Testis (tissue), 3 donors: ENCODE data around the gene CPO. TPM values are rescaled to one million over a fixed set of nuclear protein-coding genes. Genes with fewer than 3 reads are reported as not detected.

Source experiments
- DNase-seq: peaks from one replicate; pipeline ENCODE4 v3.0.0-alpha.2; 2019
- H3K27ac ChIP-seq, 2 donors: fragments of 200-600 bp; sonication (generic); one replicate each; pipeline ENCODE4 v1.5.1; 2019
- H3K27me3 ChIP-seq: fragments of 200-600 bp; sonication (generic); one replicate; pipeline ENCODE4 v1.5.1; 2019
- H3K36me3 ChIP-seq: fragments of 200-600 bp; sonication (generic); one replicate; pipeline ENCODE4 v1.5.1; 2017; ENCODE audit warnings: low read depth; ENCODE audit errors: missing control alignments
- H3K4me1 ChIP-seq: fragments of 200-600 bp; sonication (generic); one replicate; pipeline ENCODE4 v1.5.1; 2019
- H3K4me3 ChIP-seq, 2 donors: fragments of 200-600 bp; sonication (generic); one replicate each; pipeline ENCODE4 v1.5.1; 2017 to 2019
- H3K9me3 ChIP-seq: fragments of 200-600 bp; sonication (generic); one replicate; pipeline ENCODE4 v1.5.1; 2017
- POLR2A ChIP-seq: fragments of 450-650 bp; IDR thresholded peaks from one replicate; pipeline ENCODE4 v1.6.1; 2017; ENCODE audit warnings: antibody characterized with exemption, mild to moderate bottlenecking, moderate library complexity
- WGBS, 2 donors: methylation state at CpG; one replicate each; pipeline ENCODE4 v1.1.5; 2018; 5-methylcytosine and 5-hydroxymethylcytosine counted together
- intact Hi-C: fragments of 100-400 bp; cut with DNase I; formaldehyde crosslinking; loops from one replicate; pipeline ENCODE4 v1.15.1; 2023; ENCODE audit warnings: low total_unique reads
- polyA plus RNA-seq: library from polyadenylated mRNA; stranded (reverse); fragments of 350-450 nt; fragmentation: Illumina TruSeq; extraction: RNeasy Lipid Tissue Mini Kit (QIAGEN cat#74804); gene quantifications from one replicate; pipeline ENCODE4 v1.2.3, GENCODE V29; 2014; ENCODE audit warnings: low read depth, low replicate concordance; ENCODE audit not compliant: insufficient read depth
- total RNA-seq, 2 donors: library from RNA; depleted of rRNA; stranded (reverse); fragments of >200 nt; gene quantifications; one replicate each; pipeline ENCODE4 v1.2.3, GENCODE V29; 2016
- TF ChIP-seq, protein P1 (sequence below), 3 experiments: fragments of 450-650 bp in 2 of 3; fragments of 200-600 bp in 1 of 3; sonication (generic) in 1 of 3; IDR thresholded peaks; one replicate each; pipeline ENCODE4 v1.5.1; 2016 to 2019; ENCODE audit warnings: antibody characterized with exemption in 3 of 3, mild to moderate bottlenecking in 2 of 3, moderate library complexity in 1 of 3

Gene CPO
- total and polyA plus RNA-seq, 3 donors from 2014 or later: 0.43 to 0.90 (median 0.71) TPM

GRCh38 chr2:206979922-206980321 is 40.6 kb downstream of the CPO start:
- H3K27me3 ChIP-seq: no peaks in the 10 kb centered on the region
- 56 to 67% methylated on average over 2 of the region's 2 CpGs for WGBS, 2 donors
- TF ChIP-seq, protein P1, sequence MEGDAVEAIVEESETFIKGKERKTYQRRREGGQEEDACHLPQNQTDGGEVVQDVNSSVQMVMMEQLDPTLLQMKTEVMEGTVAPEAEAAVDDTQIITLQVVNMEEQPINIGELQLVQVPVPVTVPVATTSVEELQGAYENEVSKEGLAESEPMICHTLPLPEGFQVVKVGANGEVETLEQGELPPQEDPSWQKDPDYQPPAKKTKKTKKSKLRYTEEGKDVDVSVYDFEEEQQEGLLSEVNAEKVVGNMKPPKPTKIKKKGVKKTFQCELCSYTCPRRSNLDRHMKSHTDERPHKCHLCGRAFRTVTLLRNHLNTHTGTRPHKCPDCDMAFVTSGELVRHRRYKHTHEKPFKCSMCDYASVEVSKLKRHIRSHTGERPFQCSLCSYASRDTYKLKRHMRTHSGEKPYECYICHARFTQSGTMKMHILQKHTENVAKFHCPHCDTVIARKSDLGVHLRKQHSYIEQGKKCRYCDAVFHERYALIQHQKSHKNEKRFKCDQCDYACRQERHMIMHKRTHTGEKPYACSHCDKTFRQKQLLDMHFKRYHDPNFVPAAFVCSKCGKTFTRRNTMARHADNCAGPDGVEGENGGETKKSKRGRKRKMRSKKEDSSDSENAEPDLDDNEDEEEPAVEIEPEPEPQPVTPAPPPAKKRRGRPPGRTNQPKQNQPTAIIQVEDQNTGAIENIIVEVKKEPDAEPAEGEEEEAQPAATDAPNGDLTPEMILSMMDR (IDR thresholded peaks at IDR 0.05): no peak
- TF ChIP-seq POLR2A: no peak
- DNase-seq: no peak
- intact Hi-C loops: loop anchor here (5.0 kb wide), 1 partner anchor 492 kb away; no protein-coding TSS in a partner anchor
- H3K36me3 ChIP-seq: no peaks in the 10 kb centered on the region
- no peak overlapping the region for H3K4me3 ChIP-seq
- H3K27ac ChIP-seq: no peak overlapping the region
- H3K4me1 ChIP-seq: peaks cover 5% of the 10 kb centered on the region
- no peaks in the 10 kb centered on the region for H3K9me3 ChIP-seq

- DNase-seq: no peak
- Histone ChIP-seq H3K4me3 (no peak overlapping the region), H3K9me3 (no peaks in the 10 kb centered on the region), H3K4me1 (peaks cover 5% of the 10 kb centered on the region), H3K27ac (no peak overlapping the region), H3K36me3 (no peaks in the 10 kb centered on the region), H3K27me3 (no peaks in the 10 kb centered on the region)
- intact Hi-C loops: loop anchor here (5.0 kb wide), 1 partner anchor 492 kb away; no protein-coding TSS in a partner anchor
- TF ChIP-seq POLR2A: no peak
- TF ChIP-seq, protein P1 (IDR thresholded peaks at IDR 0.05): no peak
Observed at GRCh38 chr2:206980413-206980812, 41.1 kb downstream of the CPO start.

DNA sequence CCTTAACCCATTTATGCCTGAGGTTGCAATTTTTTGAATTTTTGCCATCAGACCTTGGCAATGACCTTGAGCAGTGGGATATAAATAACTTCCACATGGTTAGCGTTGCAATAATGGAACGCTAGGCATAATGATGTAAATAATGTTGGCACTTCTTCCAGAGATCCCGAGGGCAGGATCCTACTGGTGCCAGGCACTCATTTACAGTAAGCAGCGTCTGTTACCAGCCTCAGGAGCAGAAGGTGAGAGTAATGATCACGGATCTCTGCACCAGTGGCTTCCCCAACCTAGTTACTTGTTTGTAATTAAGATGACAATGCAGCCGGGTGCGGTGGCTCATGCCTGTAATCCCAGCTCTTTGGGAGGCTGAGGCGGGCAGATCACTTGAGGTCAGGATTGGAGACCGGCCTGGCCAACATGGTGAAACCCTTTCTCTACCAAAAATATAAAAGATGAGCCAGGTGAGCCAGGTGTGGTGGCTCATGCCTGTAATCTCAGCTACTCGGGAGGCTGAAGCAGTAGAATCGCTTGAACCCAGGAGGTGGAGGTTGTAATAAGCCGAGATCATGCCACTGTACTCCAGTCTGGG is 41.9 kb downstream of the CPO start:
- H3K27ac ChIP-seq: no peak overlapping the region

GRCh38 chr2:206981739-206982340 is 42.5 kb downstream of the CPO start:
- Histone ChIP-seq H3K27ac (no peak overlapping the region), H3K4me1 (peaks cover 5% of the 10 kb centered on the region), H3K9me3 (no peaks in the 10 kb centered on the region), H3K36me3 (no peaks in the 10 kb centered on the region), H3K27me3 (no peaks in the 10 kb centered on the region), H3K4me3 (no peak overlapping the region)
- peak; percentile 87 for DNase-seq
- TF ChIP-seq, protein P1 (IDR thresholded peaks at IDR 0.05): peak; percentile 49 to 73 (median 67)
- no peak for TF ChIP-seq POLR2A
- intact Hi-C loops: loop anchor here (5.0 kb wide), 1 partner anchor 490 kb away; no protein-coding TSS in a partner anchor
- WGBS, 2 donors: 67 to 68% methylated on average over 8 of the region's 8 CpGs

More for the DNA sequence above, 41.9 kb downstream of the CPO start:
- intact Hi-C loops: loop anchor here (5.0 kb wide), 1 partner anchor 491 kb away; no protein-coding TSS in a partner anchor
- H3K4me1 ChIP-seq: peaks cover 5% of the 10 kb centered on the region
- no peak overlapping the region for H3K4me3 ChIP-seq
- no peak for TF ChIP-seq POLR2A
- TF ChIP-seq, protein P1 (IDR thresholded peaks at IDR 0.05): no peak
- H3K9me3 ChIP-seq: no peaks in the 10 kb centered on the region
- DNase-seq: no peak
- H3K27me3 ChIP-seq: no peaks in the 10 kb centered on the region
- 67 to 78% methylated on average over 12 of the region's 12 CpGs for WGBS, 2 donors
- no peaks in the 10 kb centered on the region for H3K36me3 ChIP-seq
